GM23338 (cell line): ENCODE measurements around the gene GRIA3. TPM values are rescaled to one million over a fixed set of nuclear protein-coding genes. Genes with fewer than 3 reads are reported as not detected.

ENCODE experiments used
- ATAC-seq: fragments of 200-7000 bp; cut with Tn5 transposase; 3 replicates; pipeline ENCODE4 v1.9.1; 2020
- DNase-seq: peaks from one replicate; pipeline ENCODE4 v3.0.0-alpha.2; 2015; ENCODE audit warnings: low spot score
- H2AFZ ChIP-seq: fragments of 200-600 bp; sonication (generic); 2 replicates; pipeline ENCODE4 v1.8.0; 2016; ENCODE audit warnings: antibody characterized with exemption, mild to moderate bottlenecking, moderate library complexity
- H3F3A ChIP-seq: fragments of 200-600 bp; sonication (generic); replicated peaks from 2 replicates; pipeline ENCODE4 v1.8.0; 2017; ENCODE audit warnings: antibody characterized with exemption, mixed run types, low read depth
- H3K27ac ChIP-seq: fragments of 200-600 bp; sonication (generic); 2 replicates; pipeline ENCODE4 v1.6.1; 2016; ENCODE audit warnings: low read depth
- H3K27me3 ChIP-seq: fragments of 200-600 bp; sonication (generic); 2 replicates; pipeline ENCODE4 v1.8.0; 2016; ENCODE audit warnings: mild to moderate bottlenecking, mixed run types, moderate library complexity; ENCODE audit not compliant: insufficient read depth
- H3K36me3 ChIP-seq: fragments of 200-600 bp; sonication (generic); 2 replicates; pipeline ENCODE4 v1.8.0; 2016; ENCODE audit warnings: mild to moderate bottlenecking; ENCODE audit not compliant: insufficient read depth
- H3K4me1 ChIP-seq: fragments of 200-600 bp; sonication (generic); 2 replicates; pipeline ENCODE4 v1.8.0; 2016; ENCODE audit warnings: mild to moderate bottlenecking, moderate library complexity; ENCODE audit not compliant: insufficient read depth
- H3K4me2 ChIP-seq: fragments of 200-600 bp; sonication (generic); 2 replicates; pipeline ENCODE4 v1.7.1; 2017; ENCODE audit warnings: mixed run types
- H3K4me3 ChIP-seq: fragments of 200-600 bp; sonication (generic); 2 replicates; pipeline ENCODE4 v1.6.1; 2016; ENCODE audit warnings: mixed run types
- H3K79me2 ChIP-seq: fragments of 200-600 bp; sonication (generic); replicated peaks from 2 replicates; pipeline ENCODE4 v1.8.0; 2017; ENCODE audit warnings: mild to moderate bottlenecking; ENCODE audit not compliant: insufficient read depth
- H3K9me2 ChIP-seq: fragments of 200-600 bp; sonication (generic); 2 replicates; pipeline ENCODE4 v1.8.0; 2017; ENCODE audit not compliant: insufficient read depth
- H4K20me1 ChIP-seq: fragments of 200-600 bp; sonication (generic); replicated peaks from 2 replicates; pipeline ENCODE4 v1.8.0; 2017; ENCODE audit warnings: mild to moderate bottlenecking; ENCODE audit not compliant: insufficient read depth
- H3K27ac Mint-ChIP-seq: 2 replicates; pipeline ENCODE4 v1.8.0; 2020; ENCODE audit warnings: inconsistent platforms, mild to moderate bottlenecking, moderate library complexity, mixed read lengths
- H3K27me3 Mint-ChIP-seq: 3 replicates; pipeline ENCODE4 v1.8.0; 2022; ENCODE audit warnings: low read depth, mild to moderate bottlenecking, moderate library complexity, mixed read lengths, inconsistent platforms; ENCODE audit not compliant: insufficient read depth, poor library complexity
- H3K36me3 Mint-ChIP-seq: 3 replicates; pipeline ENCODE4 v1.8.0; 2021; ENCODE audit warnings: low read depth, mild to moderate bottlenecking, inconsistent platforms, moderate library complexity, mixed read lengths
- H3K4me1 Mint-ChIP-seq: 3 replicates; pipeline ENCODE4 v1.8.0; 2020; ENCODE audit warnings: mild to moderate bottlenecking, inconsistent platforms, mixed read lengths
- H3K4me3 Mint-ChIP-seq: 3 replicates; pipeline ENCODE4 v1.8.0; 2021; ENCODE audit warnings: moderate library complexity, mild to moderate bottlenecking, inconsistent platforms, mixed read lengths
- H3K9me3 Mint-ChIP-seq: 3 replicates; pipeline ENCODE4 v1.8.0; 2020; ENCODE audit warnings: moderate library complexity, mild to moderate bottlenecking, inconsistent platforms, mixed read lengths
- CREB1 ChIP-seq: fragments of 250-450 bp; sonication (Bioruptor Pico); IDR thresholded peaks from 2 replicates; pipeline ENCODE4 v1.5.0; 2020; ENCODE audit warnings: low read depth, mild to moderate bottlenecking, moderate library complexity
- EZH2 ChIP-seq: fragments of 200-600 bp; sonication (generic); IDR thresholded peaks from one replicate; pipeline ENCODE4 v1.8.0; 2017; ENCODE audit warnings: antibody characterized with exemption, mild to moderate bottlenecking, low read depth; ENCODE audit not compliant: unreplicated experiment
- EZH2phosphoT487 ChIP-seq: fragments of 200-600 bp; sonication (generic); IDR thresholded peaks from one replicate; pipeline ENCODE4 v1.8.1; 2018; ENCODE audit warnings: antibody characterized with exemption; ENCODE audit not compliant: unreplicated experiment
- JUNB ChIP-seq: IDR thresholded peaks from one replicate; pipeline ENCODE4 v1.6.1; 2016; ENCODE audit warnings: antibody characterized with exemption; ENCODE audit not compliant: unreplicated experiment
- polyA plus RNA-seq: library from polyadenylated mRNA; unstranded; fragments of >200 nt; fragmentation: Nextera tagmentation; extraction: Ambion mirVana; gene quantifications from 2 replicates; pipeline ENCODE4 v1.2.1, GENCODE V29; 2016
- total RNA-seq: library from RNA; depleted of rRNA; stranded (reverse); fragments of >200 nt; shearing (Covaris generic); gene quantifications from 2 replicates; pipeline ENCODE4 v1.2.3, GENCODE V29; 2014
- TF ChIP-seq, protein P1 (sequence below): fragments of 250-450 bp; sonication (Bioruptor Pico); IDR thresholded peaks from 2 replicates; pipeline ENCODE4 v1.5.0; 2020; ENCODE audit warnings: mild to moderate bottlenecking, moderate library complexity
- TF ChIP-seq, protein P2 (sequence below): IDR thresholded peaks from one replicate; pipeline ENCODE4 v1.6.1; 2018; ENCODE audit warnings: antibody characterized with exemption; ENCODE audit not compliant: unreplicated experiment

GRIA3 gene
- total and polyA plus RNA-seq, 2 experiments from 2014 or later: 2.7 to 5.6 TPM

DNA sequence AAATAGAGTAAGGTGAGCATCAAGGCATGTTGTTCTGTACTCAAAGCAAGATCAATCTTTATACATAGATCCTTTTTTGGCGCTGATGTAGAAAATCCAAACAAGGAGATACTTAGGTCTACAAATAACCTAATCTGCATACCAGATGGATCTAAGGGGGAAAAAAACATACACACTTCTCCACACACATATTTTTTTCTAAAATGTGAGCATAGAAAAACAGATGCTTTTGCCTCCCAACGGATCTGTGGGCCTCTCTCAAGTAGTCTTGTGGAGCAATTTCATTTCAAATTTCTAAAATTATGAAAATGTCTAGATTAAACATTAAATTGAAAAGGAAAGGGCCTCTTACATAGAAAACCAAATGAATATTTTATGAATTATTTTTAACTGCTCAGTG is 166.1 kb downstream of the GRIA3 start (continued):
- TF ChIP-seq, protein P1, sequence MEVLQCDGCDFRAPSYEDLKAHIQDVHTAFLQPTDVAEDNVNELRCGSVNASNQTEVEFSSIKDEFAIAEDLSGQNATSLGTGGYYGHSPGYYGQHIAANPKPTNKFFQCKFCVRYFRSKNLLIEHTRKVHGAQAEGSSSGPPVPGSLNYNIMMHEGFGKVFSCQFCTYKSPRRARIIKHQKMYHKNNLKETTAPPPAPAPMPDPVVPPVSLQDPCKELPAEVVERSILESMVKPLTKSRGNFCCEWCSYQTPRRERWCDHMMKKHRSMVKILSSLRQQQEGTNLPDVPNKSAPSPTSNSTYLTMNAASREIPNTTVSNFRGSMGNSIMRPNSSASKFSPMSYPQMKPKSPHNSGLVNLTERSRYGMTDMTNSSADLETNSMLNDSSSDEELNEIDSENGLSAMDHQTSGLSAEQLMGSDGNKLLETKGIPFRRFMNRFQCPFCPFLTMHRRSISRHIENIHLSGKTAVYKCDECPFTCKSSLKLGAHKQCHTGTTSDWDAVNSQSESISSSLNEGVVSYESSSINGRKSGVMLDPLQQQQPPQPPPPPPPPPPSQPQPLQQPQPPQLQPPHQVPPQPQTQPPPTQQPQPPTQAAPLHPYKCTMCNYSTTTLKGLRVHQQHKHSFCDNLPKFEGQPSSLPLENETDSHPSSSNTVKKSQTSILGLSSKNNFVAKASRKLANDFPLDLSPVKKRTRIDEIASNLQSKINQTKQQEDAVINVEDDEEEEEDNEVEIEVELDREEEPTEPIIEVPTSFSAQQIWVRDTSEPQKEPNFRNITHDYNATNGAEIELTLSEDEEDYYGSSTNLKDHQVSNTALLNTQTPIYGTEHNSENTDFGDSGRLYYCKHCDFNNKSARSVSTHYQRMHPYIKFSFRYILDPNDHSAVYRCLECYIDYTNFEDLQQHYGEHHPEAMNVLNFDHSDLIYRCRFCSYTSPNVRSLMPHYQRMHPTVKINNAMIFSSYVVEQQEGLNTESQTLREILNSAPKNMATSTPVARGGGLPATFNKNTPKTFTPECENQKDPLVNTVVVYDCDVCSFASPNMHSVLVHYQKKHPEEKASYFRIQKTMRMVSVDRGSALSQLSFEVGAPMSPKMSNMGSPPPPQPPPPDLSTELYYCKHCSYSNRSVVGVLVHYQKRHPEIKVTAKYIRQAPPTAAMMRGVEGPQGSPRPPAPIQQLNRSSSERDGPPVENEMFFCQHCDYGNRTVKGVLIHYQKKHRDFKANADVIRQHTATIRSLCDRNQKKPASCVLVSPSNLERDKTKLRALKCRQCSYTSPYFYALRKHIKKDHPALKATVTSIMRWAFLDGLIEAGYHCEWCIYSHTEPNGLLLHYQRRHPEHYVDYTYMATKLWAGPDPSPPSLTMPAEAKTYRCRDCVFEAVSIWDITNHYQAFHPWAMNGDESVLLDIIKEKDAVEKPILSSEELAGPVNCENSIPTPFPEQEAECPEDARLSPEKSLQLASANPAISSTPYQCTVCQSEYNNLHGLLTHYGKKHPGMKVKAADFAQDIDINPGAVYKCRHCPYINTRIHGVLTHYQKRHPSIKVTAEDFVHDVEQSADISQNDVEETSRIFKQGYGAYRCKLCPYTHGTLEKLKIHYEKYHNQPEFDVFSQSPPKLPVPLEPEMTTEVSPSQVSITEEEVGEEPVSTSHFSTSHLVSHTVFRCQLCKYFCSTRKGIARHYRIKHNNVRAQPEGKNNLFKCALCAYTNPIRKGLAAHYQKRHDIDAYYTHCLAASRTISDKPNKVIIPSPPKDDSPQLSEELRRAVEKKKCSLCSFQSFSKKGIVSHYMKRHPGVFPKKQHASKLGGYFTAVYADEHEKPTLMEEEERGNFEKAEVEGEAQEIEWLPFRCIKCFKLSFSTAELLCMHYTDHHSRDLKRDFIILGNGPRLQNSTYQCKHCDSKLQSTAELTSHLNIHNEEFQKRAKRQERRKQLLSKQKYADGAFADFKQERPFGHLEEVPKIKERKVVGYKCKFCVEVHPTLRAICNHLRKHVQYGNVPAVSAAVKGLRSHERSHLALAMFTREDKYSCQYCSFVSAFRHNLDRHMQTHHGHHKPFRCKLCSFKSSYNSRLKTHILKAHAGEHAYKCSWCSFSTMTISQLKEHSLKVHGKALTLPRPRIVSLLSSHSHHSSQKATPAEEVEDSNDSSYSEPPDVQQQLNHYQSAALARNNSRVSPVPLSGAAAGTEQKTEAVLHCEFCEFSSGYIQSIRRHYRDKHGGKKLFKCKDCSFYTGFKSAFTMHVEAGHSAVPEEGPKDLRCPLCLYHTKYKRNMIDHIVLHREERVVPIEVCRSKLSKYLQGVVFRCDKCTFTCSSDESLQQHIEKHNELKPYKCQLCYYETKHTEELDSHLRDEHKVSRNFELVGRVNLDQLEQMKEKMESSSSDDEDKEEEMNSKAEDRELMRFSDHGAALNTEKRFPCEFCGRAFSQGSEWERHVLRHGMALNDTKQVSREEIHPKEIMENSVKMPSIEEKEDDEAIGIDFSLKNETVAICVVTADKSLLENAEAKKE (CRISPR knock-in tag): no peak

DNA sequence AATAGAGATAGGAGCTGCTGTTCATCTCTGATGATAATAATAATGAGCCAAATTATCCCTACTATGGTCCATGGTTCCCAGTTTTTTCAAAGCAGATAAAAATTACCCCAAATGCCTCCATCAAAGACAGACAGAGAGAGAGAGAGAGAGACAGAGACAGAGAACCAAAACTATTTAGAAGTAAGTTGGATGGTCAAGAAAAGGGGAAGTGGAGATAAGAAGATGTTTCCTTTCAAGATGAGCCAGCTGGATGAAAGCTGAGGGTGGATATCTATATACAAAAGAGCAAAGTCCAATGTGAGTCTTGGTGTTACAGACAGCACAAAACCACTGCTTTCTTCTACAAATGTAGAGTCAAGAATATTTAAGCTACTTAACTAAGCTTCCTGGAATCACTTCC is 173.9 kb downstream of the GRIA3 start:
- Histone ChIP-seq H3K4me3 (no peak overlapping the region), H3K27me3 (no peaks in the 10 kb centered on the region), H2AFZ (no peak overlapping the region), H3K27ac (no peak overlapping the region), H3F3A (no peaks in the 10 kb centered on the region), H3K9me2 (no peaks in the 10 kb centered on the region), H3K79me2 (no peaks in the 10 kb centered on the region), H3K4me2 (no peak overlapping the region), H3K36me3 (no peaks in the 10 kb centered on the region), H4K20me1 (no peaks in the 10 kb centered on the region), H3K4me1 (peaks cover 6% of the 10 kb centered on the region)
- no peak overlapping the region for H3K27ac Mint-ChIP-seq
- H3K27me3 Mint-ChIP-seq: no peaks in the 10 kb centered on the region
- H3K4me3 Mint-ChIP-seq: no peak overlapping the region
- peaks cover 19% of the 10 kb centered on the region for H3K4me1 Mint-ChIP-seq
- no peak for ATAC-seq
- DNase-seq: no peak
- H3K36me3 Mint-ChIP-seq: no peaks in the 10 kb centered on the region
- no peaks in the 10 kb centered on the region for H3K9me3 Mint-ChIP-seq
- TF ChIP-seq CREB1 (no peak), JUNB (no peak), EZH2phosphoT487 (no peak), EZH2 (no peak)
- TF ChIP-seq, protein P2, sequence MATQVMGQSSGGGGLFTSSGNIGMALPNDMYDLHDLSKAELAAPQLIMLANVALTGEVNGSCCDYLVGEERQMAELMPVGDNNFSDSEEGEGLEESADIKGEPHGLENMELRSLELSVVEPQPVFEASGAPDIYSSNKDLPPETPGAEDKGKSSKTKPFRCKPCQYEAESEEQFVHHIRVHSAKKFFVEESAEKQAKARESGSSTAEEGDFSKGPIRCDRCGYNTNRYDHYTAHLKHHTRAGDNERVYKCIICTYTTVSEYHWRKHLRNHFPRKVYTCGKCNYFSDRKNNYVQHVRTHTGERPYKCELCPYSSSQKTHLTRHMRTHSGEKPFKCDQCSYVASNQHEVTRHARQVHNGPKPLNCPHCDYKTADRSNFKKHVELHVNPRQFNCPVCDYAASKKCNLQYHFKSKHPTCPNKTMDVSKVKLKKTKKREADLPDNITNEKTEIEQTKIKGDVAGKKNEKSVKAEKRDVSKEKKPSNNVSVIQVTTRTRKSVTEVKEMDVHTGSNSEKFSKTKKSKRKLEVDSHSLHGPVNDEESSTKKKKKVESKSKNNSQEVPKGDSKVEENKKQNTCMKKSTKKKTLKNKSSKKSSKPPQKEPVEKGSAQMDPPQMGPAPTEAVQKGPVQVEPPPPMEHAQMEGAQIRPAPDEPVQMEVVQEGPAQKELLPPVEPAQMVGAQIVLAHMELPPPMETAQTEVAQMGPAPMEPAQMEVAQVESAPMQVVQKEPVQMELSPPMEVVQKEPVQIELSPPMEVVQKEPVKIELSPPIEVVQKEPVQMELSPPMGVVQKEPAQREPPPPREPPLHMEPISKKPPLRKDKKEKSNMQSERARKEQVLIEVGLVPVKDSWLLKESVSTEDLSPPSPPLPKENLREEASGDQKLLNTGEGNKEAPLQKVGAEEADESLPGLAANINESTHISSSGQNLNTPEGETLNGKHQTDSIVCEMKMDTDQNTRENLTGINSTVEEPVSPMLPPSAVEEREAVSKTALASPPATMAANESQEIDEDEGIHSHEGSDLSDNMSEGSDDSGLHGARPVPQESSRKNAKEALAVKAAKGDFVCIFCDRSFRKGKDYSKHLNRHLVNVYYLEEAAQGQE: no peak
- TF ChIP-seq, protein P1 (CRISPR knock-in tag): no peak
